ENCODE results near the gene ARHGAP42.

Gene ARHGAP42

DNA sequence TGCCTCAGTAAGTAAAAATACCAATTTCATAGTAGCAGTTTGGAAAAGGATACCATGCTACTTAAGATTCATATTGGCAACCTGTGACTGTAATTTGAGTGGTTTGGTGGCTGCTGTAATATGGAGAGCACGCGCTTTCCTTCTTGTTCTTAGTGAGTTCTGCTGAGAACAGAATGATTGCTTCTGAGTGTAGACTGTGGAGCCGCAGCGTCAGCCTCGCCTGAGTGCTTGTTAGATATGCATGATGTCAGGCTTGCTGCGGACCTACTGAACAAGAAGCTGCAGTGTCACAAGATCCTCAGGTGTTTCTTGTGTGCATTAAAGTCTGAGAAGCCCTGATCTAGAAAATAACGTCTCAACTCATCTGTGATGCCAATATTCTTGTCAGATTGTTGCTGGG is 143.2 kb downstream of the ARHGAP42 start:
- Histone ChIP-seq H3K4me1 (ENCODE audit: control insufficient read depth, low read length) (no peaks in the 10 kb centered on the region), H3K27ac (ENCODE audit: low read depth, low read length) (no peak overlapping the region), H3F3A (ENCODE audit: control insufficient read depth, insufficient read depth) (no peaks in the 10 kb centered on the region), H3K27me3 (ENCODE audit: control insufficient read depth, low read length) (no peaks in the 10 kb centered on the region), H3K9me2 (replicated peaks; ENCODE audit: control insufficient read depth, low read length) (0 out of 2 replicates have a peak, but pooled peaks cover 2% of the 10 kb centered on the region), H4K20me1 (ENCODE audit: control insufficient read depth, insufficient read depth, low read depth, low read length) (no peaks in the 10 kb centered on the region), H3K79me2 (ENCODE audit: control insufficient read depth, low read length) (no peaks in the 10 kb centered on the region), H3K4me2 (ENCODE audit: low read length) (no peak overlapping the region), H3K9me3 (ENCODE audit: control insufficient read depth, insufficient read depth, low read length) (no peaks in the 10 kb centered on the region), H3K36me3 (ENCODE audit: control insufficient read depth, low read length) (no peaks in the 10 kb centered on the region), H3K4me3 (ENCODE audit: low read length) (no peak overlapping the region)
- TF ChIP-seq, protein P1, sequence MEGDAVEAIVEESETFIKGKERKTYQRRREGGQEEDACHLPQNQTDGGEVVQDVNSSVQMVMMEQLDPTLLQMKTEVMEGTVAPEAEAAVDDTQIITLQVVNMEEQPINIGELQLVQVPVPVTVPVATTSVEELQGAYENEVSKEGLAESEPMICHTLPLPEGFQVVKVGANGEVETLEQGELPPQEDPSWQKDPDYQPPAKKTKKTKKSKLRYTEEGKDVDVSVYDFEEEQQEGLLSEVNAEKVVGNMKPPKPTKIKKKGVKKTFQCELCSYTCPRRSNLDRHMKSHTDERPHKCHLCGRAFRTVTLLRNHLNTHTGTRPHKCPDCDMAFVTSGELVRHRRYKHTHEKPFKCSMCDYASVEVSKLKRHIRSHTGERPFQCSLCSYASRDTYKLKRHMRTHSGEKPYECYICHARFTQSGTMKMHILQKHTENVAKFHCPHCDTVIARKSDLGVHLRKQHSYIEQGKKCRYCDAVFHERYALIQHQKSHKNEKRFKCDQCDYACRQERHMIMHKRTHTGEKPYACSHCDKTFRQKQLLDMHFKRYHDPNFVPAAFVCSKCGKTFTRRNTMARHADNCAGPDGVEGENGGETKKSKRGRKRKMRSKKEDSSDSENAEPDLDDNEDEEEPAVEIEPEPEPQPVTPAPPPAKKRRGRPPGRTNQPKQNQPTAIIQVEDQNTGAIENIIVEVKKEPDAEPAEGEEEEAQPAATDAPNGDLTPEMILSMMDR (IDR thresholded peaks at IDR 0.05; ENCODE audit: low read depth, low read length, poor library complexity, severe bottlenecking) = no peak
- TF ChIP-seq EZH2phosphoT487 (IDR thresholded peaks at IDR 0.05; ENCODE audit: borderline replicate concordance, low read length) = no peak

DNA sequence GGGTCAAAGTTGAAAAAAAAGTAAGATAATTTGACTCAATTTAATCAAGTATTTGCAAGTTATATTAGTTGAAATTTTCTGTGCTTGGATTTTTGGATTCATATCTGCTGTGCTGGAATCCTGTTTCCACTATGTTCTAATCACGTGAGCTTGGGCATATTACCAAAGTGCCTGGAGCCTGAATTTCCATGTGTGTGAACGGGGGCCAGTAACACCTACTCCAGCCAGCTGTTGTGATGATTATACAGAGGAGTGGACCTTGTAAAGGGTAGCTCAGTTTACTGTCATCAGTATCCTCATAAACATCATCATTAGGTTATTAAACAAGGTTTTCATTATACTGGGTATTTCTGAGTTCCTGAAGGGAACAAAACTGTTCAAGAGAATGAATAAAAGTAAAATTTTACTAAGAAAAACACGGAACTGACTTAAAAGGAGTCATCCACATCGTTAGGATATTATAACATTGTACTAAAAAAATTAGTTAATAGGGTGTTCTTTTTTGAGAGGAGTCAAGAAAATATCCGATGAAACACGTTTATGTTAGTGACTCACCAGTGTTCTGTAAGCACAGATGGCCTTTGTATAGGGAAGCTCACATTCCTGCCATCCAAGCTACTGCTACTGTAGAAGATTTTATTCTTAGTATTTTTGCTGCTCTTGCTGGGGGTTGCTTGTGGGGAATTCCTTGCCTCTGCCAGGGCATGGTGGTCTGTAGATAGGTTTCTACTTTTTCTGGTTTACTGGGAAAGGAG is 144.1 kb downstream of the ARHGAP42 start:
- Histone ChIP-seq H3K4me2 (ENCODE audit: low read length) (no peak overlapping the region), H3F3A (ENCODE audit: control insufficient read depth, insufficient read depth) (no peaks in the 10 kb centered on the region), H3K27me3 (ENCODE audit: control insufficient read depth, low read length) (no peaks in the 10 kb centered on the region), H3K36me3 (ENCODE audit: control insufficient read depth, low read length) (no peaks in the 10 kb centered on the region), H3K79me2 (ENCODE audit: control insufficient read depth, low read length) (no peaks in the 10 kb centered on the region), H3K4me3 (ENCODE audit: low read length) (no peak overlapping the region), H3K4me1 (ENCODE audit: control insufficient read depth, low read length) (no peaks in the 10 kb centered on the region), H3K9me2 (replicated peaks; ENCODE audit: control insufficient read depth, low read length) (0 out of 2 replicates have a peak, but pooled peaks cover 2% of the 10 kb centered on the region), H4K20me1 (ENCODE audit: control insufficient read depth, insufficient read depth, low read depth, low read length) (no peaks in the 10 kb centered on the region), H3K9me3 (ENCODE audit: control insufficient read depth, insufficient read depth, low read length) (no peaks in the 10 kb centered on the region), H3K27ac (ENCODE audit: low read depth, low read length) (no peak overlapping the region)
- no peak for TF ChIP-seq EZH2phosphoT487 (IDR thresholded peaks at IDR 0.05; ENCODE audit: borderline replicate concordance, low read length)
- TF ChIP-seq, protein P1 (IDR thresholded peaks at IDR 0.05; ENCODE audit: low read depth, low read length, poor library complexity, severe bottlenecking) = no peak

DNA sequence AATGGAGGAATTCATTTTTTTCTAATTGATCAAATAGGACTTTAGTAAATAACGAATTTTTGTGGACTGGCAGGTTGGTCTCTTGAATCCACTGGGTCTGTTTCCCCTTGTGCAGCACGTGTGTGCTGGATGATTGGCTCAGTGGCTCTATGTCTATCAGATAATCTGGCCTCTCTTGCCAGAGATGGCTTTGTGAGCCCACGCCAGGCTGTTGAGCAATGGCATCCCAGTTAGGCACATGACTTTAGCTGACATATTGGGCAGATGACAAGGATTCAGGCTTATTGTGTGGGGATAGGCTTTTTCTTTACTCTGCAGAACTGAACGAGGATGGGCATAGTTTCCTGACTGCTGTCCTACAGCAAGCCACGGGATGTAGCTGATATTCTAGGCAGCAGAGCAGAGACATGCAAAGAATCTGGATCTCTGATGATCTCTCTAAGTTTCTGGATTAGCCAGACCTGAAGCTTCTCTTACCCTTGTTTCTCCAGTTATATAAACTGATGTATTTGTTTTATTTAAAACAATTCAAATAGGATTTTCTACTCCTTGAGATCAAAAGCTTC is 144.9 kb downstream of the ARHGAP42 start:
- Histone ChIP-seq H3K4me1 (ENCODE audit: control insufficient read depth, low read length) (no peaks in the 10 kb centered on the region), H3K36me3 (ENCODE audit: control insufficient read depth, low read length) (no peaks in the 10 kb centered on the region), H3K9me2 (replicated peaks; ENCODE audit: control insufficient read depth, low read length) (0 out of 2 replicates have a peak, but pooled peaks cover 2% of the 10 kb centered on the region), H3K4me3 (ENCODE audit: low read length) (no peak overlapping the region), H3K27ac (ENCODE audit: low read depth, low read length) (no peak overlapping the region), H3F3A (ENCODE audit: control insufficient read depth, insufficient read depth) (no peaks in the 10 kb centered on the region), H3K4me2 (ENCODE audit: low read length) (no peak overlapping the region), H3K27me3 (ENCODE audit: control insufficient read depth, low read length) (no peaks in the 10 kb centered on the region), H4K20me1 (ENCODE audit: control insufficient read depth, insufficient read depth, low read depth, low read length) (no peaks in the 10 kb centered on the region), H3K79me2 (ENCODE audit: control insufficient read depth, low read length) (no peaks in the 10 kb centered on the region), H3K9me3 (ENCODE audit: control insufficient read depth, insufficient read depth, low read length) (no peaks in the 10 kb centered on the region)
- no peak for TF ChIP-seq EZH2phosphoT487 (IDR thresholded peaks at IDR 0.05; ENCODE audit: borderline replicate concordance, low read length)

DNA sequence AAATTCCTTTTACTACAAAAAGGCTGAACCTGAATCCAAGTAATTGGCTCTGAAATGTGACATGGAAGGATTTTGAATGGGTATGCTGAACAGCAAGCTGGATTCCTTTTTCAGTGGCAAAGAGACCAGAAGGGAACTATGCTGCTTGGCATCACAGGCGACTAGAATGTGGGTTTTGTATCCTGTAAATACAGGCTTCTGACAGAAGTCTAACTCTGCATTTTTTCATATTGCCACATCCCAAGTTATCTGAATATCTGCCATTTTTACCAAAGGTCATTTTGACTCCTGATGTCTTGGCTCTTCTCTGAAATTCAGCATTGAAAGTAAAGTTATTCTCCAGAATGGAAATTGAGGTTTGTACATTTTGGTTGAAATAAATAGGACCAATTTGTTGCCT is 145.7 kb downstream of the ARHGAP42 start:
- no peak overlapping the region for H3K4me2 ChIP-seq (ENCODE audit: low read length)
- H3K27ac ChIP-seq (ENCODE audit: low read depth, low read length) = no peak overlapping the region
- H3K9me2 ChIP-seq (replicated peaks; ENCODE audit: control insufficient read depth, low read length) = 0 out of 2 replicates have a peak, but pooled peaks cover 2% of the 10 kb centered on the region
- H4K20me1 ChIP-seq (ENCODE audit: control insufficient read depth, insufficient read depth, low read depth, low read length) = no peaks in the 10 kb centered on the region
- no peaks in the 10 kb centered on the region for H3F3A ChIP-seq (ENCODE audit: control insufficient read depth, insufficient read depth)
- no peaks in the 10 kb centered on the region for H3K36me3 ChIP-seq (ENCODE audit: control insufficient read depth, low read length)
- no peak overlapping the region for H3K4me3 ChIP-seq (ENCODE audit: low read length)
- H3K79me2 ChIP-seq (ENCODE audit: control insufficient read depth, low read length) = no peaks in the 10 kb centered on the region
- H3K4me1 ChIP-seq (ENCODE audit: control insufficient read depth, low read length) = no peaks in the 10 kb centered on the region
- H3K27me3 ChIP-seq (ENCODE audit: control insufficient read depth, low read length) = no peaks in the 10 kb centered on the region
- no peaks in the 10 kb centered on the region for H3K9me3 ChIP-seq (ENCODE audit: control insufficient read depth, insufficient read depth, low read length)
- no peak for TF ChIP-seq EZH2phosphoT487 (IDR thresholded peaks at IDR 0.05; ENCODE audit: borderline replicate concordance, low read length)
- TF ChIP-seq, protein P1 (IDR thresholded peaks at IDR 0.05; ENCODE audit: low read depth, low read length, poor library complexity, severe bottlenecking) = no peak
